Mesangial cell (primary cell): ENCODE data around the gene RIN1. TPM values are rescaled to one million over a fixed set of nuclear protein-coding genes. Genes with fewer than 3 reads are reported as not detected.

Experiments used
- total RNA-seq: library from RNA; depleted of rRNA; stranded (reverse); fragments of >200 nt; gene quantifications from 2 replicates; pipeline ENCODE4 v1.2.3, GENCODE V29; 2015

Gene RIN1
- total RNA-seq, result 21.3 and 23.7 TPM in 2 replicates

GRCh38 chr11:66336234-66337102 is at the start of gene RIN1:
Gene RIN1, minus strand, starts transcription at chr11:66336434. Its CDS starts 32 bp downstream, at chr11:66336402.

GRCh38 chr11:66371627-66372415 is 35.6 kb upstream of the RIN1 start, which contains the start of gene SLC29A2:
Gene SLC29A2, minus strand, starts transcription at chr11:66371760. Its CDS starts 169 bp downstream, at chr11:66371591.

GRCh38 chr11:66347425-66348276 is 11.4 kb upstream of the RIN1 start, which contains the start of gene B4GAT1:
Gene B4GAT1, minus strand, starts transcription at chr11:66347629. Its CDS starts 84 bp downstream, at chr11:66347545.

GRCh38 chr11:66344550-66345315 is 8.5 kb upstream of the RIN1 start, which contains the start of gene BRMS1:
Gene BRMS1, minus strand, starts transcription at chr11:66345104. Its CDS starts 2,870 bp downstream, at chr11:66342234.

GRCh38 chr11:66316849-66317251 is 19.4 kb downstream of the RIN1 start, which contains the start of gene CD248:
Gene CD248, minus strand, starts transcription at chr11:66317044. Its CDS starts 17 bp downstream, at chr11:66317027.

GRCh38 chr11:66291706-66292542 is 44.3 kb downstream of the RIN1 start, which contains the start of gene TMEM151A:
Gene TMEM151A, plus strand, starts transcription at chr11:66291894. Its CDS starts 120 bp downstream, at chr11:66292014.

GRCh38 chr11:66288671-66289547 is 47.3 kb downstream of the RIN1 start, which contains the start of gene YIF1A:
Gene YIF1A, minus strand, starts transcription at chr11:66289143. Its CDS starts 158 bp downstream, at chr11:66288985.

Other genes starting within 250 kb of the RIN1 start
- 25.6 and 28.0 TPM in 2 replicates for gene KLC2, start 78.7 kb downstream of the RIN1 start, total RNA-seq
- gene RAB1B, start 67.8 kb downstream of the RIN1 start, total RNA-seq, result 153 and 177 TPM in 2 replicates
- 0.63 and 2.0 TPM in 2 replicates for gene CNIH2, start 58.3 kb downstream of the RIN1 start, total RNA-seq
- 172 and 188 TPM in 2 replicates for gene YIF1A, start 47.3 kb downstream of the RIN1 start, total RNA-seq
- gene TMEM151A, start 44.5 kb downstream of the RIN1 start, total RNA-seq, result 0.16 and 17.6 TPM in 2 replicates
- 1.8 and 5.1 TPM in 2 replicates for gene CD248, start 19.4 kb downstream of the RIN1 start, total RNA-seq
- 41.2 and 63.6 TPM in 2 replicates for gene BRMS1, start 8.7 kb upstream of the RIN1 start, total RNA-seq
- gene B4GAT1, start 11.2 kb upstream of the RIN1 start, total RNA-seq, result 31.3 and 44.7 TPM in 2 replicates
- gene SLC29A2, start 35.3 kb upstream of the RIN1 start, total RNA-seq, result 3.3 and 5.2 TPM in 2 replicates
- gene NPAS4, start 84.6 kb upstream of the RIN1 start, total RNA-seq, result 0.13 TPM in 1 of 2 replicates, not detected in the other
- 46.9 and 71.0 TPM in 2 replicates for gene MRPL11, start 102.4 kb upstream of the RIN1 start, total RNA-seq
- 4.6 and 9.9 TPM in 2 replicates for gene PELI3, start 130.5 kb upstream of the RIN1 start, total RNA-seq
- 75.4 and 101 TPM in 2 replicates for gene DPP3, start 144.0 kb upstream of the RIN1 start, total RNA-seq
- 24.9 and 52.4 TPM in 2 replicates for gene BBS1, start 174.2 kb upstream of the RIN1 start, total RNA-seq
- gene ZDHHC24, start 209.6 kb upstream of the RIN1 start, total RNA-seq, result 32.3 and 44.5 TPM in 2 replicates
- gene ACTN3, start 210.5 kb upstream of the RIN1 start, total RNA-seq, result under 0.01 and 0.13 TPM in 2 replicates
- 9.6 and 61.5 TPM in 2 replicates for gene CTSF, start 232.2 kb upstream of the RIN1 start, total RNA-seq